ENCODE data around the gene TACR3. TPM values are rescaled to one million over a fixed set of nuclear protein-coding genes. Genes with fewer than 3 reads are reported as not detected.
"Not testable (repeated sequence)": the region's sequence is repeated elsewhere in the genome, so short reads cannot be mapped to it uniquely, and the experiment has no call there.

Gene TACR3
- total and polyA plus RNA-seq, 4 donors, result 1.2 to 8.2 (median 5.1) TPM

- DNase-seq (ENCODE audit: low read depth in 4 of 6, low spot score in 6 of 6); H3K36me3 ChIP-seq (ENCODE audit: control insufficient read depth, insufficient read depth, low read length); H3K9me3 ChIP-seq (ENCODE audit: control insufficient read depth, insufficient read depth, low read length); H3K4me3 ChIP-seq (ENCODE audit: low read depth, low read length); H3K27me3 ChIP-seq (ENCODE audit: control insufficient read depth, insufficient read depth, low read length); H3K27ac ChIP-seq (ENCODE audit: low read depth, low read length); H3K4me1 ChIP-seq (ENCODE audit: control insufficient read depth, insufficient read depth, low read length): not testable (repeated sequence)
- 93% methylated on average over 3 of the region's 5 CpGs for WGBS (ENCODE audit: insufficient coverage)
These were observed 160.6 kb downstream of the TACR3 start for GRCh38 chr4:103559178-103559577.
